ENCODE results near the gene PHLDA3.

PHLDA3 gene

DNA sequence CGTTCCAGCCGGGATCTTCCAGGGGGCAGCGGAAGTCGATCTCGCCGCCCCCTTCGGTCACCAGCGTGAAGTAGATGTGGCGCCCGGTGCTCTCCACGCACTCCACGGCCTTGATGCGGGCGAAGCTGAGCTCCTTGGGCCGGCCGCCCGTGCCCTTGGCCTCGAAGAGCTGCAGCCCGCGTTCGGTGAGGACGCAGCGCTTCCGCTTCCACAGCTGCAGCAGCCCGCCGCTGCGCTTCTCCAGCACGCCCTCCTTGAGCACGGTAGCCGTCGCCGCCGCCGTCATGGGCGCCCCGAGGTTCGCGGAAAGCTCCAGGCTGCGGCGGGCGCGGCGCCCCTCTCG lies 516 bp downstream of the PHLDA3 start:
- Histone ChIP-seq H3K4me1 (ENCODE audit: control insufficient read depth in 5 of 5, insufficient read depth in 5 of 5, low read length in 5 of 5) (peaks cover 2 to 71% (median 51%) of the 10 kb centered on the region in 5 donors), H3K4me3 (ENCODE audit: low read depth in 1 of 5, low read length in 5 of 5) (peak overlapping the region; percentile 88 to 93 (median 91)), H3K27ac (ENCODE audit: low read depth, low read length) (peak overlapping the region; percentile 96), H3K27me3 (ENCODE audit: control insufficient read depth in 5 of 5, insufficient read depth in 4 of 5, low read length in 5 of 5) (no peaks in the 10 kb centered on the region), H3K9ac (ENCODE audit: low read length in 5 of 5) (peak overlapping the region; percentile 80 to 99 (median 94)), H3K36me3 (ENCODE audit: control insufficient read depth in 5 of 5, insufficient read depth in 5 of 5, low read length in 5 of 5) (peaks cover 0 to 22% (median 19%) of the 10 kb centered on the region in 5 donors), H3K9me3 (ENCODE audit: control insufficient read depth in 5 of 5, low read length in 5 of 5) (no peaks in the 10 kb centered on the region)

DNA sequence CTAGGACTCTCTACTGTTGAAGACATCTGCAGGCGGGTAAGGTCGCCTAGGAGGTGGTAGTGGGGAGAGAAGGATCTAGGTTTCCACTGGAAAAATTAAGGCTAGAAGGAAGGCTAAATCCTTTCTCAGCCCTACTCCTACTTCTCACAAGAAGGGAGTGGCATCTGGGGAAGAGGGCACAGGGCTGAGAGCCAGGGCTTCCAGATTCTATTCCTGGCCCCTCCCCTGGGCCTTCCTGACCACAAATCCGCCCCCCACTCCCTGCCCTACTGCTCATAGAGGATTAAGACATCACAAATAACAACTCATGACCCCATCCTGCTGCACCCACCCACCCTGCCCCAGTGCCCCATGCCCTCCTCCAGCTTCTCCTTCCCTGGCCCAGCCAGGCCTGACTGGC lies 2.5 kb downstream of the PHLDA3 start:
- H3K4me3 ChIP-seq (ENCODE audit: low read depth in 1 of 5, low read length in 5 of 5), result peak overlapping the region; percentile 88 to 93 (median 91)
- H3K9ac ChIP-seq (ENCODE audit: low read length in 5 of 5), result peak overlapping the region; percentile 79 to 96 (median 85)
- H3K9me3 ChIP-seq (ENCODE audit: control insufficient read depth in 5 of 5, low read length in 5 of 5), result no peaks in the 10 kb centered on the region
- peaks cover 5 to 86% (median 65%) of the 10 kb centered on the region in 5 donors for H3K4me1 ChIP-seq (ENCODE audit: control insufficient read depth in 5 of 5, insufficient read depth in 5 of 5, low read length in 5 of 5)
- H3K27ac ChIP-seq (ENCODE audit: low read depth, low read length), result peak overlapping the region; percentile 96
- H3K36me3 ChIP-seq (ENCODE audit: control insufficient read depth in 5 of 5, insufficient read depth in 5 of 5, low read length in 5 of 5), result peaks cover 0 to 22% (median 19%) of the 10 kb centered on the region in 5 donors
- H3K27me3 ChIP-seq (ENCODE audit: control insufficient read depth in 5 of 5, insufficient read depth in 4 of 5, low read length in 5 of 5), result no peaks in the 10 kb centered on the region

DNA sequence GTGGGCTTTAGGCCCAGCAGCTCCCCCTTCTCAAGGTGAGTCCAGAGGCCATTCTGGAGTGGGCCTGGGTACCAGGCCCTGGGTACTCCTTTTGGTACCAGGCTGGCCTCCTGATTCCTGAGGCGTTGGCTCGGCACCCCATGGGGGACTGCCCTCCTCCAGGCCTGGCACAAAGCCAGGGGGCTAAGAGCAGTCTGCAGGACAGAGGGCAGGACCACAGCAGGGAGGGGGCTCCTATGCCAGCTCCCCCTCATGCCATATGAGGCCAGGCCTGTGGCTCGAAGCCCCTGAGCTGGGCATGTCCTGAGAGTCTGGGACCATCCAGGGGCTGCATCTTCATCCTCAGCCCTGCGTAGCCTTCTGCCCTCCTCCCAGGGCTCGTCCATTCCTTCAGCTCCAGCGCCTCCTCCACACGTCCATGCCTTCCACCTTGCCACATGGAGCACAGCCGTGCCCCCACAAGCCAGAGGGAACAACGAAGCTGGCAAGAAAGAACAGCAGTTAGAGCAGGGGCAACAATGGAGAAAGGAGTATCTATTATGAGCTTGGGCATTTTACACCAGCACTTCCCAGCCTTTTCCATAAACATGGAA lies 3.2 kb downstream of the PHLDA3 start:
- Histone ChIP-seq H3K9ac (ENCODE audit: low read length in 5 of 5) (peak overlapping the region; percentile 79 to 96 (median 85)), H3K4me1 (ENCODE audit: control insufficient read depth in 5 of 5, insufficient read depth in 5 of 5, low read length in 5 of 5) (peaks cover 7 to 90% (median 69%) of the 10 kb centered on the region in 5 donors), H3K36me3 (ENCODE audit: control insufficient read depth in 5 of 5, insufficient read depth in 5 of 5, low read length in 5 of 5) (peaks cover 0 to 22% (median 19%) of the 10 kb centered on the region in 5 donors), H3K27ac (ENCODE audit: low read depth, low read length) (peak overlapping the region; percentile 96), H3K27me3 (ENCODE audit: control insufficient read depth in 5 of 5, insufficient read depth in 4 of 5, low read length in 5 of 5) (no peaks in the 10 kb centered on the region), H3K9me3 (ENCODE audit: control insufficient read depth in 5 of 5, low read length in 5 of 5) (no peaks in the 10 kb centered on the region), H3K4me3 (ENCODE audit: low read depth in 1 of 5, low read length in 5 of 5) (peak overlapping the region; percentile 88 to 93 (median 91))

DNA sequence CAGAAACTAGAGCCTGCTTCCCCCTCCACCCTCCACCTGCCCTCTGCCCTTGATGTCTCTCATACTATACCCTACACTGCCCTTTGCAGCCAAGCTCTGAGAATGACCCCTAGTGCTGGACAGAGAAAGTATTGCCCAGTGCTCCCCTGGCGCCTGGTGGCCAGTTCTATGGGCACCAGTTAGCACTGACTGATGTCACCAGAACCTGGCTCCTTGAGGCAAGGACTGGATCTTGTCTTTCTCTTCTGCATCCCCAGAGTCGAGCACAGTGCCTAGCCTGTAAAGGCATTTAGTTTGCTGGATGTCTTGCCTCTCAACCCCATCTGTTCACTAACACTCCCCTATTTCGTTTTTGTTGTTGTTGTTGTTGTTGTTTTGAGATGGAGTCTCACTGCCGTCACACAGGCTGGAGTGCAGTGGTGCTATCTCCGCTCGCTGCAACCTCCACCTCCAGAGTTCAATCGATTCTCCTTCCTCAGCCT lies 5.9 kb downstream of the PHLDA3 start:
- Histone ChIP-seq H3K9me3 (ENCODE audit: control insufficient read depth in 5 of 5, low read length in 5 of 5) (no peaks in the 10 kb centered on the region), H3K4me3 (ENCODE audit: low read depth in 1 of 5, low read length in 5 of 5) (no peak overlapping the region), H3K4me1 (ENCODE audit: control insufficient read depth in 5 of 5, insufficient read depth in 5 of 5, low read length in 5 of 5) (peaks cover 5 to 75% (median 59%) of the 10 kb centered on the region in 5 donors), H3K36me3 (ENCODE audit: control insufficient read depth in 5 of 5, insufficient read depth in 5 of 5, low read length in 5 of 5) (peaks cover 0 to 22% (median 19%) of the 10 kb centered on the region in 5 donors), H3K27me3 (ENCODE audit: control insufficient read depth in 5 of 5, insufficient read depth in 4 of 5, low read length in 5 of 5) (no peaks in the 10 kb centered on the region), H3K9ac (ENCODE audit: low read length in 5 of 5) (peak overlapping the region in 1 of 5 donors; percentile 33), H3K27ac (ENCODE audit: low read depth, low read length) (peak overlapping the region; percentile 90)

DNA sequence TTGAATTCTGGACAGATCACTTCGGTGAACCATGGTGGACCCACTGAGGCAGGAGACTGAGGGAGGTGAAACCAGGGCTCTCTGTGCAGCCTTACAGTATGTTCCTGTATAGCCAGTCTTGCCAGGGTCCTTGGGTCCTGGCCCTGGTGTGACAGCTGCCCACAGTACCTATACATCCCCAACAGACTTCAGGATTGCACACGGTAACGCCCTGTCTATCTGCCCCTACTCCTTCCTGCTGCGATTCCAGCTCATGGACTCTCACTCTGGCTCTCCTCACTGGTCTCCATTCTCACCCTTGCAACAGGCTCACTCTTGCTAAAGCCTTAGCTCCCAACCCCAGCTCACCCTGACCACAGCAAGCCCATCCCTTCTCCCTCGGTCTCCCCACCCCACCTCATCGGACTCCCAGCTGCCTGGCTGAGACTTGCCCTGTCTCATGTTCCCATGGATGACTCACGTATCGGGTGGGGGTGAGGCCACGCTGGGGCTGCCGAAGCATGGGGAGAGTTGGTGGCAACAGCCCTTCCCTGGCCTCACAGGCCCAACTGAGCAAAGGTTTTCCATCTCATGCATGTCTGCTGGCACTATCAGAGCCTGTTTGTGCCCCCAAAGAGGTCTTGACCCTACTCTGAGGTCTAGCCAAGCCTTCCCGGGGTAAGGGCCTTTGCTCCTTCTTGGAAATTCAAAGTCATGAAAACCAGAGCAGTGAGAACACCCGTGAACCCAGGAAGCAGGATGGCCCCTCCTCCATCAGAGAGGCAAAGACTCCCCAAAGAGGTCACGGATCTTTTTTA lies 7.1 kb downstream of the PHLDA3 start:
- Histone ChIP-seq H3K4me1 (ENCODE audit: control insufficient read depth in 5 of 5, insufficient read depth in 5 of 5, low read length in 5 of 5) (peaks cover 11 to 75% (median 62%) of the 10 kb centered on the region in 5 donors), H3K27ac (ENCODE audit: low read depth, low read length) (peak overlapping the region; percentile 90), H3K27me3 (ENCODE audit: control insufficient read depth in 5 of 5, insufficient read depth in 4 of 5, low read length in 5 of 5) (no peaks in the 10 kb centered on the region), H3K4me3 (ENCODE audit: low read depth in 1 of 5, low read length in 5 of 5) (peak overlapping the region in 1 of 5 donors; percentile 20), H3K9ac (ENCODE audit: low read length in 5 of 5) (peak overlapping the region in 2 of 5 donors; percentile 0 to 85), H3K9me3 (ENCODE audit: control insufficient read depth in 5 of 5, low read length in 5 of 5) (no peaks in the 10 kb centered on the region), H3K36me3 (ENCODE audit: control insufficient read depth in 5 of 5, insufficient read depth in 5 of 5, low read length in 5 of 5) (peaks cover 0 to 22% (median 19%) of the 10 kb centered on the region in 5 donors)

DNA sequence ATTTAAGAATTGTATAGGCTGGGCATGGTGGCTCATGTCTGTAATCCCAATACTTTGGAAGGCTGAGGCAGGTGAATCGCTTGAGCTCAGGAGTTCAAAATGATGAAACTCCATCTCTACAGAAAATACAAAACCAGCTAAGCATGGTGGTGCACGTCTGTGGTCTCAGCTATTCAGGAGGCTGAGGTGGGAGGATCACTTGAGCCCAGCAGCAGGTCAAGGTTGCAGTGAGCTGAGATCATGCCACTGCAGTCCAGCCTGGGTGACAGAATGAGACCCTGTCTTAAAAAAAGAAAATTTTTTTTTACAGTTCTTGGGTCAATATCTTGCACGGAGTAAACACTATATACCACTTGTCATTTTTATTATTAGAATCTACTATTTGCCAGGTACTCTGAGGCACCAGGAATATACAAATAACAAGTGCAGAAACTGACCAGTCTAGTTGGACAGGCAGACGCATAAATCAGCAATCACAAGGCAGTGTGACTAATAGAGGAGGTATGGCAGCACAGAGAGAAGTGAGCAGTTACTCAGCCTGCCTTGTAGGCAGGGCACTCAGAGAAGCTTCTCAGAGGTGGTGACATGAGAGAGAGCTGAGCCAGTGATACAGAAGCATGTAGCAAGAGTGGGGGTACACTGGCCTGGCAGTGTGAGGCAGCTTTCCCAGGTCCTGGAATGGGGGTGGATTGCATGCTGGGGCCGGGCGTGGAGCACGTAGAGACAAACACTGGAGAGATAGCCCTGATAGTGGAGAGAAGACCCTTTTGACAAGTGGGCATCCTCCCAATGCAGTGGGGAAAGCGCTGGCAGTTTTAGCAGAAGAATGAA lies 8.0 kb downstream of the PHLDA3 start:
- peaks cover 0 to 20% (median 17%) of the 10 kb centered on the region in 5 donors for H3K36me3 ChIP-seq (ENCODE audit: control insufficient read depth in 5 of 5, insufficient read depth in 5 of 5, low read length in 5 of 5)
- H3K9ac ChIP-seq (ENCODE audit: low read length in 5 of 5), result peak overlapping the region in 2 of 5 donors; percentile 0 to 85
- no peaks in the 10 kb centered on the region for H3K27me3 ChIP-seq (ENCODE audit: control insufficient read depth in 5 of 5, insufficient read depth in 4 of 5, low read length in 5 of 5)
- H3K4me3 ChIP-seq (ENCODE audit: low read depth in 1 of 5, low read length in 5 of 5), result peak overlapping the region in 1 of 5 donors; percentile 20
- H3K9me3 ChIP-seq (ENCODE audit: control insufficient read depth in 5 of 5, low read length in 5 of 5), result no peaks in the 10 kb centered on the region
- peak overlapping the region; percentile 90 for H3K27ac ChIP-seq (ENCODE audit: low read depth, low read length)
- peaks cover 13 to 76% (median 62%) of the 10 kb centered on the region in 5 donors for H3K4me1 ChIP-seq (ENCODE audit: control insufficient read depth in 5 of 5, insufficient read depth in 5 of 5, low read length in 5 of 5)

DNA sequence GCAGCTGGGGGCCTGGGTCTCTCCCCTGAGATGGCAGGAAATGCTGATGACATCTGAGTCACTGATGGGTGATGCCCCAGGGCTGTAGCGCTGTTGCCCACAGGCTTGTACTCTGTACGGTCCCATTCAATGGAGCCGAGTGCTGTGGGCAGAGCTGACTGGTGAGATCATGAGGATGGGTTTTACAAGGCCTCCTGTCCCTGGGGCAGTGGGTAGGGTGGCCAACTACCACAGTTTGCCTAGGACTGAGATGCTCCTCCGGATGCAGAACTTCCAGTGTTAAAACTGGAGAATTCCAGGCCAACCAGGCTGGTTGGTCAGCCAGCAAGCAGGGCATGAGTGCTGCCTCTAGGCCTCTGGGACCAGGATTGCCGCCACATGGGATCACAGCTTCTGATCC lies 9.2 kb downstream of the PHLDA3 start:
- no peak overlapping the region for H3K4me3 ChIP-seq (ENCODE audit: low read depth in 1 of 5, low read length in 5 of 5)
- H3K9me3 ChIP-seq (ENCODE audit: control insufficient read depth in 5 of 5, low read length in 5 of 5), result no peaks in the 10 kb centered on the region
- H3K27me3 ChIP-seq (ENCODE audit: control insufficient read depth in 5 of 5, insufficient read depth in 4 of 5, low read length in 5 of 5), result no peaks in the 10 kb centered on the region
- peak overlapping the region; percentile 79 for H3K27ac ChIP-seq (ENCODE audit: low read depth, low read length)
- peak overlapping the region in 1 of 5 donors; percentile 17 for H3K9ac ChIP-seq (ENCODE audit: low read length in 5 of 5)
- peaks cover 13 to 70% (median 53%) of the 10 kb centered on the region in 5 donors for H3K4me1 ChIP-seq (ENCODE audit: control insufficient read depth in 5 of 5, insufficient read depth in 5 of 5, low read length in 5 of 5)
- peaks cover 0 to 8% (median 5%) of the 10 kb centered on the region in 5 donors for H3K36me3 ChIP-seq (ENCODE audit: control insufficient read depth in 5 of 5, insufficient read depth in 5 of 5, low read length in 5 of 5)

DNA sequence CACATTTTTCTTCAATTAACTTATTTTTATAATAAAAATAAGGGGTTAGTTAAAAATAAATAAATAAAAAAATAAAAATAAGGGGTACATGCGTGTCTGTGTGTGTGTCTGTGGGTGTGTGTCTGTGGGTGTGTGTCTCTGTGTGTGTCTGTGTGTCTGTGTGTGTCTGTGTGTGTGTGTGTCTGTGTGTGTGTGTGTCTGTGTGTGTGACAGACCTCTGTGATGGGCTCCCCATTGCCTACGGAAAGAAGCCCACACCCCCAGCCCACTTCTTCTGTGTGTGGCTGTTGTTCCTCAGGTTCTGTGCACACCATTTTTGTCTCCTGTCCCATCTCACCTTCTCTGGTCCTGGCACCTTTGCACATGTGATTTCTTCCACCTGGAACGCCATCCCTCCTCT lies 9.9 kb downstream of the PHLDA3 start:
- Histone ChIP-seq H3K27ac (ENCODE audit: low read depth, low read length) (no peak overlapping the region), H3K4me3 (ENCODE audit: low read depth in 1 of 5, low read length in 5 of 5) (no peak overlapping the region), H3K9me3 (ENCODE audit: control insufficient read depth in 5 of 5, low read length in 5 of 5) (no peaks in the 10 kb centered on the region), H3K4me1 (ENCODE audit: control insufficient read depth in 5 of 5, insufficient read depth in 5 of 5, low read length in 5 of 5) (peaks cover 13 to 62% (median 46%) of the 10 kb centered on the region in 5 donors), H3K9ac (ENCODE audit: low read length in 5 of 5) (no peak overlapping the region), H3K36me3 (ENCODE audit: control insufficient read depth in 5 of 5, insufficient read depth in 5 of 5, low read length in 5 of 5) (peaks cover 0 to 1% (median 0%) of the 10 kb centered on the region in 5 donors), H3K27me3 (ENCODE audit: control insufficient read depth in 5 of 5, insufficient read depth in 4 of 5, low read length in 5 of 5) (no peaks in the 10 kb centered on the region)

DNA sequence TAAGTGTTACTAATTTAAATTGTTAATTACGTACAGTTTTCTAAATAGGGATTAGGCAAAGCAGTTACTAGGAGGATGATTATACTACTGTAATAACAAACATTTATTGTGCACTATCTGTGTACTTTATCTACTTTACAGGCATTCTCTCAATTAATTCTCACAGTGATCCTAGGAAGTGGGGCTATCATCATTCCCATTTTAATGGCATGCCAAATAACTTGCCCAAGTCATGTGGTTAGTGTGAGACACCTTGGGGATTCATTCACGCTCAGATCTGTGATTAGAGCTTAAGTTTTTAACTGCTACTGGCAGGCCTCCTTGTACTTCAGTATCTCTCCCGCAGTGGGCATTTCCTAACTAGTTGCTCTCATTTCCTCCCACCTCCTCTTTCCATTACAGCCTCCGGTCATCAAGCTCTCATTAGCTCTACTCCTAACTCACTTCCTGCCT lies 11.5 kb downstream of the PHLDA3 start:
- no peak overlapping the region for H3K4me3 ChIP-seq (ENCODE audit: low read depth in 1 of 5, low read length in 5 of 5)
- H3K9ac ChIP-seq (ENCODE audit: low read length in 5 of 5), result peak overlapping the region in 3 of 5 donors; percentile 3 to 43 (median 27)

More for the DNA sequence above, 11.5 kb downstream of the PHLDA3 start:
- Histone ChIP-seq H3K27me3 (ENCODE audit: control insufficient read depth in 5 of 5, insufficient read depth in 4 of 5, low read length in 5 of 5) (no peaks in the 10 kb centered on the region), H3K27ac (ENCODE audit: low read depth, low read length) (peak overlapping the region; percentile 90), H3K36me3 (ENCODE audit: control insufficient read depth in 5 of 5, insufficient read depth in 5 of 5, low read length in 5 of 5) (no peaks in the 10 kb centered on the region), H3K9me3 (ENCODE audit: control insufficient read depth in 5 of 5, low read length in 5 of 5) (peaks cover 0 to 4% (median 0%) of the 10 kb centered on the region in 5 donors), H3K4me1 (ENCODE audit: control insufficient read depth in 5 of 5, insufficient read depth in 5 of 5, low read length in 5 of 5) (peaks cover 10 to 50% (median 40%) of the 10 kb centered on the region in 5 donors)
